ENCODE data around the gene OTX1. TPM values are rescaled to one million over a fixed set of nuclear protein-coding genes. Genes with fewer than 3 reads are reported as not detected.
A peak's percentile ranks its signal among the peaks of the same experiment; 100 is the strongest.

Gene OTX1
- total RNA-seq, 1 experiment from 2014 or later = 13.1 TPM

DNA sequence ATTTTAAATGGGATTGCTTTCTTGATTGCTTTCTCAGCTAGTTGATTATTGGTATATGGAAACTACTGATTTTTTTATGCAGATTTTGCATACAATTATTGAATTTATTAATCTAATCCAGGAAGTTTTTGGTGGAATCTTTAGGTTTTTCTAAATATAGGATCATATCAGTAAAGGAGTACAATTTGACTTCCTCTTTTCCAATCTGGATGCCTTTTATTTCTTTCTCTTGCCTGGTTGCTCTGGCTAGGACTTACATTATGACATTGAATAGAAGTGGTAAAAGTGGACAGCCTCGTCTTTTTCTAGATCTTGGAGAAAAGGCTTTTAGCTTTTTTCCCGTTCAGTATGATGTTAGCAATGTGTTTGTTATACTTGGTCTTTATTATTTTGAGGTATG, 51.3 kb downstream of the OTX1 start (continued):
- TF ChIP-seq, protein P1, sequence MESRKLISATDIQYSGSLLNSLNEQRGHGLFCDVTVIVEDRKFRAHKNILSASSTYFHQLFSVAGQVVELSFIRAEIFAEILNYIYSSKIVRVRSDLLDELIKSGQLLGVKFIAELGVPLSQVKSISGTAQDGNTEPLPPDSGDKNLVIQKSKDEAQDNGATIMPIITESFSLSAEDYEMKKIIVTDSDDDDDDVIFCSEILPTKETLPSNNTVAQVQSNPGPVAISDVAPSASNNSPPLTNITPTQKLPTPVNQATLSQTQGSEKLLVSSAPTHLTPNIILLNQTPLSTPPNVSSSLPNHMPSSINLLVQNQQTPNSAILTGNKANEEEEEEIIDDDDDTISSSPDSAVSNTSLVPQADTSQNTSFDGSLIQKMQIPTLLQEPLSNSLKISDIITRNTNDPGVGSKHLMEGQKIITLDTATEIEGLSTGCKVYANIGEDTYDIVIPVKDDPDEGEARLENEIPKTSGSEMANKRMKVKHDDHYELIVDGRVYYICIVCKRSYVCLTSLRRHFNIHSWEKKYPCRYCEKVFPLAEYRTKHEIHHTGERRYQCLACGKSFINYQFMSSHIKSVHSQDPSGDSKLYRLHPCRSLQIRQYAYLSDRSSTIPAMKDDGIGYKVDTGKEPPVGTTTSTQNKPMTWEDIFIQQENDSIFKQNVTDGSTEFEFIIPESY (IDR thresholded peaks at IDR 0.05; ENCODE audit: extremely low read depth, insufficient replicate concordance, low read length) = no peak

DNA sequence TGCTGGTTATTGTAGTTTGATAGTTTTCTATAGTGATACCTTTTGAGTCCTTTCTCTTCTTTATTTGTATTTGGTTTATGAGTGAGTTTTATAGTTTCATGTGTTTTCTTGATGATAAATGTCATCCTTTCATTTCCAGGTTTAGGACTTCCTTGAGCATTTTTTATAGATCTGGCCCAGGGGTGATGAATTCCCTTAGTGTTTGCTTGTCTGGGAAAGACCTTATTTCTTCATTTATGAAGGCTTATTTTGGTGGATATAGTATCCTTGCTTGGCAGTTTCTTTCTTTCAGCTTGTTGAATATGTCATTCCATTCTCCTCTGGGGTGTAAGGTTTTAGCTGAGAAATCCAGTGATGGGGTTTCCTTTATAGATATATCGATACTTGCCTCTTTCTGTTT, 53.9 kb downstream of the OTX1 start:
- H3K9ac ChIP-seq (ENCODE audit: low read length) = no peak overlapping the region
- no peaks in the 10 kb centered on the region for H3K36me3 ChIP-seq (ENCODE audit: control insufficient read depth in 1 of 2, insufficient read depth in 2 of 2, low read length in 2 of 2)
- H3K9me3 ChIP-seq (ENCODE audit: control insufficient read depth in 1 of 2, insufficient read depth in 1 of 2, low read depth in 1 of 2, low read length in 2 of 2) = peaks cover 0 to 3% of the 10 kb centered on the region in 2 experiments; a peak in 2 of 4 replicates
- H3K27ac ChIP-seq (ENCODE audit: low read depth, low read length) = no peak overlapping the region
- no peaks in the 10 kb centered on the region for H4K20me1 ChIP-seq (ENCODE audit: insufficient read depth)
- no peaks in the 10 kb centered on the region for H3K79me2 ChIP-seq (ENCODE audit: insufficient read depth, low read length)
- H3K4me1 ChIP-seq (ENCODE audit: control insufficient read depth in 1 of 2, insufficient read depth in 2 of 2, low read length in 2 of 2) = no peaks in the 10 kb centered on the region
- RAD21 ChIA-PET (ENCODE audit: low non-redundant PET in 1 of 2, low total read pairs in 2 of 2, uncharacterized antibody in 2 of 2, unreplicated experiment in 2 of 2) = no interaction called here
- CTCF ChIA-PET = no interaction called here
- no peak overlapping the region for H2AFZ ChIP-seq (ENCODE audit: low read depth, low read length, poor library complexity, severe bottlenecking)
- ATAC-seq = no peak
- no peak overlapping the region for H3K4me2 ChIP-seq (ENCODE audit: low read length)
- H3K9me2 ChIP-seq (ENCODE audit: insufficient read depth) = no peaks in the 10 kb centered on the region; the same call in 1 of the 2 replicates
- TF ChIP-seq CBX3 (IDR thresholded peaks at IDR 0.05; ENCODE audit: low read depth) = peak; percentile 43; the same call in 1 of the 2 replicates
- TF ChIP-seq FOSL1 (IDR thresholded peaks at IDR 0.05; ENCODE audit: low read depth) = no peak
- TF ChIP-seq YY1 (IDR thresholded peaks at IDR 0.05; ENCODE audit: extremely low read depth, insufficient replicate concordance, low read depth, low read length) = no peak
- intact Hi-C loops (cut with micrococcal nuclease) = no loop called here
- no peaks in the 10 kb centered on the region for H3K27me3 ChIP-seq (ENCODE audit: insufficient read depth, low read length)
- POLR2A ChIA-PET = no interaction called here
- BruUV-seq (replicated peaks) = no TSS peak
- H3K4me3 ChIP-seq (replicated peaks in 1 of 2; ENCODE audit: low read depth in 1 of 2, low read length in 2 of 2) = no peak overlapping the region
- DNase-seq (ENCODE audit: low read depth, low spot score) = no peak
